ENCODE measurements around the gene NFS1. TPM values are rescaled to one million over a fixed set of nuclear protein-coding genes. Genes with fewer than 3 reads are reported as not detected.

Gene NFS1
- total RNA-seq, 1 donor, result 40.6 TPM

GRCh38 chr20:35664466-35665206, 34.5 kb downstream of the NFS1 start, which contains the start of the genes CPNE1 and RBM12:
Gene CPNE1 (minus strand): TSS chr20:35664900. CDS start chr20:35632923, 31,977 bp downstream.
Gene RBM12 (minus strand): TSS chr20:35664900. CDS start chr20:35655322, 9,578 bp downstream.
- H3K4me3 ChIP-seq (ENCODE audit: low read depth, low read length), result peak within 1 kb of the TSS; percentile 96
- no peak for TF ChIP-seq CTCF (IDR thresholded peaks at IDR 0.05; ENCODE audit: insufficient read depth, low read depth, low read length)
- peak; percentile 94 for DNase-seq (ENCODE audit: low read depth)

DNA sequence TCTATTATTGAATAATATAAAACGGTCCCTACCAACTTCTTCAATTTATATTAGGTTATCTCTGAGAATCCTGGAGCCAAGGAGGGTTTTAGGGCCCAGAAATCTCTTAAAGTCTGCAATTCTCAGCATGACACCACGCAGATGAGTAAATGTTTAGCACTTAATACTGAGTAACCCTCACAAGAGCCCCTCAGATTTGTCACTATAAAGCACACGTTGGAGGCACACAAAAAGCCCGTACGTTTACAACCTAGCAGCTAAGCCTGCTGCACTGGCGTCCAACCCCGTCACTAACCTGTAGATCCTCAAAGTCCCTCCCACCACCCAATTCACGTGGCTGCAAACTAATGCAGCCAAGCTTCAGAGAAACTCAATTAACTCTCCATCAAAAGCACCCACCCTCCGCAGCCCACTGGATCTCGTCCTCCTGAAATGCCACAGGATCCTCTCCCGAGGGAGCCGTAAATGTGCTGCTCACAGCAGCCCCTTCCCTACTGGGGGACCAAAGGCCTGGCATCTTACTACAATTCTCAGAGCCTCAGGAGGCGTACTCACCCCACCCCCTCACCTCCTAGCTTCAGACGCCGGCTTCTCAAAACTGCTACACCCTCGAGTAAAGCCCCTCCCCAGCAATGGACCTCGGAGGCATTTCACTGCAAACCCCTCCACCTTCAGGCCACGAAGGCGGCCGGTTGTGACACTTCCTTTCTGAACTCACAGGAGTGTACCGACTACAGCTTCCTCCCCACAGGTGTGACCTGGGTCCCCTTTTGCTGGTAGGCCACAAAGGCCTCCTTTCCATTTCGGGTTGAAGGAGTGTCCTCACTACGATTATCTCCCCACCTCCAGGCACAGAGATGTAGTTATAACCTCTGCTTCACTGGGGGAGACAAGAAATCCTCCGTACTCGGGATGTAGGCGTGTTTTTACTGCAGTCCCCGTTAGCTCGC, 35.4 kb downstream of the NFS1 start:
- peak; percentile 44 for DNase-seq (ENCODE audit: low read depth)
- no peak for TF ChIP-seq CTCF (IDR thresholded peaks at IDR 0.05; ENCODE audit: insufficient read depth, low read depth, low read length)
- H3K4me3 ChIP-seq (ENCODE audit: low read depth, low read length), result peak overlapping the region; percentile 96

GRCh38 chr20:35662551-35662950, 36.6 kb downstream of the NFS1 start:
- no peak for TF ChIP-seq CTCF (IDR thresholded peaks at IDR 0.05; ENCODE audit: insufficient read depth, low read depth, low read length)
- H3K4me3 ChIP-seq (ENCODE audit: low read depth, low read length), result peak overlapping the region; percentile 96
- no peak for DNase-seq (ENCODE audit: low read depth)

- no peak for DNase-seq (ENCODE audit: low read depth)
- TF ChIP-seq CTCF (IDR thresholded peaks at IDR 0.05; ENCODE audit: insufficient read depth, low read depth, low read length), result no peak
- H3K4me3 ChIP-seq (ENCODE audit: low read depth, low read length), result peak overlapping the region; percentile 96
Observed at GRCh38 chr20:35661908-35662307, 37.2 kb downstream of the NFS1 start.

GRCh38 chr20:35661053-35661452, 38.1 kb downstream of the NFS1 start:
- no peak for TF ChIP-seq CTCF (IDR thresholded peaks at IDR 0.05; ENCODE audit: insufficient read depth, low read depth, low read length)
- no peak overlapping the region for H3K4me3 ChIP-seq (ENCODE audit: low read depth, low read length)
- DNase-seq (ENCODE audit: low read depth), result no peak

GRCh38 chr20:35660122-35660937, 38.8 kb downstream of the NFS1 start:
- DNase-seq (ENCODE audit: low read depth), result no peak
- H3K4me3 ChIP-seq (ENCODE audit: low read depth, low read length), result no peak overlapping the region
- TF ChIP-seq CTCF (IDR thresholded peaks at IDR 0.05; ENCODE audit: insufficient read depth, low read depth, low read length), result no peak

Measured in fibroblast of villous mesenchyme (primary cell).